Measurements from ENCODE around the gene B9D1.

DNA sequence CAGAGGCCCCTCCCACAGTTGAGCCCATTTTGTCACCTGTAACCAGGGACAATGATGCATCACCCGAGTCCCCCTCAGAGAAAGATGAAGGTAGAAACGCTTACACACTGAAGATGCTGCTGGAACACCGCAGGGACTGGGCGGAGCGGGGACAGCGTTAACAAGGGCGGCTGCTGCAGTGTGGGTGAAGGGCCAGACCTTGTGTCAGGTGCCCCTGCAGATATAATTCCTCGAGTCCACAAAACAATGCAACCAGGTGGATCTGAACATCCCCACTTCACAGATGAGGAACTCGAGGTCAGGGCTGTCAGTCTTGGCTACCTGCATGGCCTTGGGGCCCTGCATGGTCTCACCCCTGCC, 9.5 kb upstream of the B9D1 start:
- TF ChIP-seq SP1 (IDR thresholded peaks at IDR 0.05), result no peak
- no peak for TF ChIP-seq ARNT (IDR thresholded peaks at IDR 0.05)
- no peak for TF ChIP-seq NFRKB (IDR thresholded peaks at IDR 0.05)
- TF ChIP-seq LEF1 (IDR thresholded peaks at IDR 0.05; ENCODE audit: borderline replicate concordance), result no peak
- TF ChIP-seq FOXK2 (IDR thresholded peaks at IDR 0.05), result no peak
- TF ChIP-seq FOXM1 (IDR thresholded peaks at IDR 0.05; ENCODE audit: borderline replicate concordance), result no peak
- TF ChIP-seq HDGF (IDR thresholded peaks at IDR 0.05; ENCODE audit: borderline replicate concordance), result no peak
- no peak for TF ChIP-seq SUZ12 (IDR thresholded peaks at IDR 0.05)
- TF ChIP-seq ZNF384 (IDR thresholded peaks at IDR 0.05), result no peak
- TF ChIP-seq ELF4 (IDR thresholded peaks at IDR 0.05), result no peak
- no peak for TF ChIP-seq FOXA1 (IDR thresholded peaks at IDR 0.05)
- no peak for TF ChIP-seq BHLHE40 (IDR thresholded peaks at IDR 0.05; ENCODE audit: borderline replicate concordance)
- TF ChIP-seq TARDBP (IDR thresholded peaks at IDR 0.05), result no peak
- TF ChIP-seq CTBP1 (IDR thresholded peaks at IDR 0.05; ENCODE audit: borderline replicate concordance), result no peak
